HAP-1 (cell line): Measurements from ENCODE around the gene DSCAM.

Source experiments
- DNase-seq, 2 experiments: peaks; one replicate each; pipeline ENCODE4 v3.0.0-alpha.2; 2016 to 2020; ENCODE audit warnings: low spot score in 2 of 2
- H3K27me3 ChIP-seq: fragments of 250-450 bp; sonication (Bioruptor Pico); 2 replicates; pipeline ENCODE4 v1.5.1; 2020; ENCODE audit warnings: low read depth, mild to moderate bottlenecking, moderate library complexity
- H3K36me3 ChIP-seq: fragments of 250-450 bp; sonication (Bioruptor Pico); replicated peaks from 2 replicates; pipeline ENCODE4 v1.5.1; 2020; ENCODE audit warnings: mild to moderate bottlenecking
- H3K4me1 ChIP-seq: fragments of 250-450 bp; sonication (Bioruptor Pico); 2 replicates; pipeline ENCODE4 v1.5.1; 2020; ENCODE audit warnings: mild to moderate bottlenecking
- H3K4me3 ChIP-seq: fragments of 250-450 bp; sonication (Bioruptor Pico); 2 replicates; pipeline ENCODE4 v1.5.1; 2020; ENCODE audit warnings: mild to moderate bottlenecking, moderate library complexity
- H3K9me3 ChIP-seq: fragments of 250-450 bp; sonication (Bioruptor Pico); 2 replicates; pipeline ENCODE4 v1.5.1; 2020; ENCODE audit warnings: mild to moderate bottlenecking, moderate library complexity
- in situ Hi-C: fragments of 300-500 bp; cut with MboI; formaldehyde crosslinking; loops from 3 replicates; pipeline ENCODE4 v1.14.3; 2020; ENCODE audit warnings: low sequenced_read_pairs, inconsistent platforms, mixed read lengths

The DSCAM gene

GRCh38 chr21:40732253-40733023 is 114.5 kb downstream of the DSCAM start:
- no peak for DNase-seq
- Histone ChIP-seq H3K9me3 (no peaks in the 10 kb centered on the region), H3K4me3 (no peak overlapping the region), H3K36me3 (no peaks in the 10 kb centered on the region), H3K27me3 (no peaks in the 10 kb centered on the region), H3K4me1 (no peaks in the 10 kb centered on the region)
- in situ Hi-C loops: no loop called here

- H3K36me3 ChIP-seq: no peaks in the 10 kb centered on the region
- H3K4me1 ChIP-seq: no peaks in the 10 kb centered on the region
- in situ Hi-C loops: no loop called here
- no peak for DNase-seq
- no peak overlapping the region for H3K4me3 ChIP-seq
- H3K27me3 ChIP-seq: no peaks in the 10 kb centered on the region
- no peaks in the 10 kb centered on the region for H3K9me3 ChIP-seq
Measured at GRCh38 chr21:40731206-40731605, 115.8 kb downstream of the DSCAM start.

GRCh38 chr21:40730426-40730800 is 116.5 kb downstream of the DSCAM start:
- no peaks in the 10 kb centered on the region for H3K9me3 ChIP-seq
- in situ Hi-C loops: no loop called here
- H3K36me3 ChIP-seq: no peaks in the 10 kb centered on the region
- H3K27me3 ChIP-seq: no peaks in the 10 kb centered on the region
- no peak overlapping the region for H3K4me3 ChIP-seq
- no peaks in the 10 kb centered on the region for H3K4me1 ChIP-seq
- no peak for DNase-seq

- H3K4me1 ChIP-seq: no peaks in the 10 kb centered on the region
- H3K27me3 ChIP-seq: no peaks in the 10 kb centered on the region
- H3K4me3 ChIP-seq: no peak overlapping the region
- H3K9me3 ChIP-seq: no peaks in the 10 kb centered on the region
- in situ Hi-C loops: no loop called here
- H3K36me3 ChIP-seq: no peaks in the 10 kb centered on the region
- no peak for DNase-seq
Measured at GRCh38 chr21:40729761-40730425, 117.1 kb downstream of the DSCAM start.

- DNase-seq: no peak
- H3K9me3 ChIP-seq: no peaks in the 10 kb centered on the region; the same call in 1 of the 2 replicates
- H3K27me3 ChIP-seq: no peaks in the 10 kb centered on the region
- in situ Hi-C loops: no loop called here
- no peaks in the 10 kb centered on the region for H3K4me1 ChIP-seq
- H3K4me3 ChIP-seq: no peak overlapping the region
- H3K36me3 ChIP-seq: no peaks in the 10 kb centered on the region
Measured at GRCh38 chr21:40723966-40724365, 123.0 kb downstream of the DSCAM start.

GRCh38 chr21:40723317-40723716 is 123.6 kb downstream of the DSCAM start:
- Histone ChIP-seq H3K9me3 (no peaks in the 10 kb centered on the region; the same call in 1 of the 2 replicates), H3K4me3 (no peak overlapping the region), H3K36me3 (no peaks in the 10 kb centered on the region), H3K4me1 (no peaks in the 10 kb centered on the region), H3K27me3 (no peaks in the 10 kb centered on the region)
- in situ Hi-C loops: no loop called here
- no peak for DNase-seq

GRCh38 chr21:40719615-40720014 is 127.3 kb downstream of the DSCAM start:
- Histone ChIP-seq H3K4me1 (no peaks in the 10 kb centered on the region), H3K36me3 (no peaks in the 10 kb centered on the region), H3K9me3 (peaks cover under 1% of the 10 kb centered on the region), H3K4me3 (no peak overlapping the region), H3K27me3 (no peaks in the 10 kb centered on the region)
- DNase-seq: no peak
- in situ Hi-C loops: no loop called here

- Histone ChIP-seq H3K9me3 (peaks cover 5% of the 10 kb centered on the region), H3K27me3 (no peaks in the 10 kb centered on the region), H3K36me3 (no peaks in the 10 kb centered on the region), H3K4me1 (no peaks in the 10 kb centered on the region), H3K4me3 (no peak overlapping the region)
- in situ Hi-C loops: no loop called here
- DNase-seq: no peak
Measured at GRCh38 chr21:40717028-40717427, 129.9 kb downstream of the DSCAM start.

- H3K4me3 ChIP-seq: no peak overlapping the region
- no peaks in the 10 kb centered on the region for H3K27me3 ChIP-seq
- peaks cover 5% of the 10 kb centered on the region for H3K9me3 ChIP-seq
- H3K4me1 ChIP-seq: no peaks in the 10 kb centered on the region
- no peaks in the 10 kb centered on the region for H3K36me3 ChIP-seq
- in situ Hi-C loops: no loop called here
- no peak for DNase-seq
Measured at GRCh38 chr21:40714536-40714935, 132.4 kb downstream of the DSCAM start.

GRCh38 chr21:40707656-40708244 is 139.2 kb downstream of the DSCAM start:
- Histone ChIP-seq H3K27me3 (no peaks in the 10 kb centered on the region), H3K4me3 (no peak overlapping the region), H3K9me3 (no peaks in the 10 kb centered on the region; the same call in 1 of the 2 replicates), H3K4me1 (no peaks in the 10 kb centered on the region), H3K36me3 (no peaks in the 10 kb centered on the region)
- in situ Hi-C loops: no loop called here
- DNase-seq: no peak

- in situ Hi-C loops: no loop called here
- no peaks in the 10 kb centered on the region for H3K4me1 ChIP-seq
- DNase-seq: no peak
- H3K9me3 ChIP-seq: no peaks in the 10 kb centered on the region; the same call in 1 of the 2 replicates
- no peak overlapping the region for H3K4me3 ChIP-seq
- no peaks in the 10 kb centered on the region for H3K36me3 ChIP-seq
- H3K27me3 ChIP-seq: no peaks in the 10 kb centered on the region
Measured at GRCh38 chr21:40706806-40707655, 139.9 kb downstream of the DSCAM start.

GRCh38 chr21:40706176-40706575 is 140.8 kb downstream of the DSCAM start:
- H3K4me3 ChIP-seq: no peak overlapping the region
- H3K27me3 ChIP-seq: no peaks in the 10 kb centered on the region
- no peaks in the 10 kb centered on the region; the same call in 1 of the 2 replicates for H3K9me3 ChIP-seq
- no peaks in the 10 kb centered on the region for H3K36me3 ChIP-seq
- H3K4me1 ChIP-seq: no peaks in the 10 kb centered on the region
- DNase-seq: no peak
- in situ Hi-C loops: no loop called here

GRCh38 chr21:40704141-40704540 is 142.8 kb downstream of the DSCAM start:
- no peak for DNase-seq
- Histone ChIP-seq H3K4me1 (no peaks in the 10 kb centered on the region), H3K36me3 (no peaks in the 10 kb centered on the region), H3K27me3 (no peaks in the 10 kb centered on the region), H3K9me3 (peaks cover 2% of the 10 kb centered on the region), H3K4me3 (no peak overlapping the region)
- in situ Hi-C loops: no loop called here
